Vagina (tissue), 2 donors: ENCODE data around the gene CLCA2. TPM values are rescaled to one million over a fixed set of nuclear protein-coding genes. Genes with fewer than 3 reads are reported as not detected.

Source experiments
- DNase-seq, 2 donors: peaks; one replicate each; pipeline ENCODE4 v3.0.0-alpha.2; 2017; ENCODE audit errors: extremely low spot score in 2 of 2
- H3K27ac ChIP-seq: fragments of 200-600 bp; sonication (generic); one replicate; pipeline ENCODE4 v1.5.1; 2019
- H3K27me3 ChIP-seq: fragments of 200-600 bp; sonication (generic); one replicate; pipeline ENCODE4 v1.5.1; 2019
- H3K36me3 ChIP-seq, 2 donors: fragments of 200-600 bp; sonication (generic); one replicate each; pipeline ENCODE4 v1.5.1; 2017 to 2019
- H3K4me1 ChIP-seq: fragments of 200-600 bp; sonication (generic); one replicate; pipeline ENCODE4 v1.5.1; 2019
- H3K4me3 ChIP-seq, 2 donors: fragments of 200-600 bp; sonication (generic); 1 replicate in 1 of 2; 2 replicates in 1 of 2; pipeline ENCODE4 v1.5.1; 2016 to 2019
- H3K9me3 ChIP-seq: fragments of 200-600 bp; sonication (generic); one replicate; pipeline ENCODE4 v1.5.1; 2019
- POLR2A ChIP-seq, 2 donors: fragments of 450-650 bp; IDR thresholded peaks; one replicate each; pipeline ENCODE4 v1.6.1; 2017; ENCODE audit warnings: antibody characterized with exemption in 2 of 2, mild to moderate bottlenecking in 2 of 2, moderate library complexity in 2 of 2
- POLR2AphosphoS5 ChIP-seq, 2 donors: sonication (generic); formaldehyde crosslinking; IDR thresholded peaks; one replicate each; pipeline ENCODE4 v1.9.0; 2017; ENCODE audit warnings: antibody characterized with exemption in 2 of 2, mild to moderate bottlenecking in 2 of 2, low read depth in 1 of 2; ENCODE audit not compliant: insufficient read depth in 1 of 2
- intact Hi-C: fragments of 100-400 bp; cut with DNase I; formaldehyde crosslinking; loops from one replicate; pipeline ENCODE4 v1.15.1; 2023
- total RNA-seq: library from RNA; depleted of rRNA; stranded (reverse); fragments of >200 nt; gene quantifications from one replicate; pipeline ENCODE4 v1.2.3, GENCODE V29; 2016
- TF ChIP-seq, protein P1 (sequence below), 3 experiments: fragments of 450-650 bp in 2 of 3; fragments of 200-600 bp in 1 of 3; sonication (generic) in 1 of 3; IDR thresholded peaks; one replicate each; pipeline ENCODE4 v1.5.1; 2017 to 2019; ENCODE audit warnings: antibody characterized with exemption in 3 of 3, mild to moderate bottlenecking in 2 of 3, moderate library complexity in 2 of 3

Gene CLCA2
- total RNA-seq, 1 donor from 2014 or later = 65.8 TPM

DNA sequence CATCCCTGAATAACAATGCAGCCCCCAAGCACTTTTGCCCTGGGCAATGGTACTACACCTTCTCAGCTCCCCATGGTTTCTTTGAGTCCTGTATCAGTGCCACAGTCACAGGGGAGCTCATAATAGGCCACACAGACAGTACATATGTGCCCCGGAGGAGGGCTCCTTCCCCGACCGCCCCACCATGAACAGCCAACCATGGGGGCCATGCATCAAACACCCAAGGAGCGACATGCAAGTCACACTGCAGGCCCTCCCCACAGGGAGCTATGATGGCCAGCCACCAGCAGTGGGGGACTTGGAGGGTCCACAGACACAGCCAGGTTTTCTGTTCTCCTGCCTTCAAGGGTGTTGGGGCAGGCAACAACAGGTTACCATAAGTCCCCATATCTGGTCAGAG, 13.1 kb upstream of the CLCA2 start:
- Histone ChIP-seq H3K27me3 (no peaks in the 10 kb centered on the region), H3K4me1 (no peaks in the 10 kb centered on the region), H3K4me3 (no peak overlapping the region), H3K27ac (no peak overlapping the region), H3K9me3 (no peaks in the 10 kb centered on the region), H3K36me3 (no peaks in the 10 kb centered on the region)
- no peak for DNase-seq
- intact Hi-C loops = no loop called here
- TF ChIP-seq, protein P1, sequence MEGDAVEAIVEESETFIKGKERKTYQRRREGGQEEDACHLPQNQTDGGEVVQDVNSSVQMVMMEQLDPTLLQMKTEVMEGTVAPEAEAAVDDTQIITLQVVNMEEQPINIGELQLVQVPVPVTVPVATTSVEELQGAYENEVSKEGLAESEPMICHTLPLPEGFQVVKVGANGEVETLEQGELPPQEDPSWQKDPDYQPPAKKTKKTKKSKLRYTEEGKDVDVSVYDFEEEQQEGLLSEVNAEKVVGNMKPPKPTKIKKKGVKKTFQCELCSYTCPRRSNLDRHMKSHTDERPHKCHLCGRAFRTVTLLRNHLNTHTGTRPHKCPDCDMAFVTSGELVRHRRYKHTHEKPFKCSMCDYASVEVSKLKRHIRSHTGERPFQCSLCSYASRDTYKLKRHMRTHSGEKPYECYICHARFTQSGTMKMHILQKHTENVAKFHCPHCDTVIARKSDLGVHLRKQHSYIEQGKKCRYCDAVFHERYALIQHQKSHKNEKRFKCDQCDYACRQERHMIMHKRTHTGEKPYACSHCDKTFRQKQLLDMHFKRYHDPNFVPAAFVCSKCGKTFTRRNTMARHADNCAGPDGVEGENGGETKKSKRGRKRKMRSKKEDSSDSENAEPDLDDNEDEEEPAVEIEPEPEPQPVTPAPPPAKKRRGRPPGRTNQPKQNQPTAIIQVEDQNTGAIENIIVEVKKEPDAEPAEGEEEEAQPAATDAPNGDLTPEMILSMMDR (IDR thresholded peaks at IDR 0.05) = no peak
- TF ChIP-seq POLR2A (IDR thresholded peaks at IDR 0.05) = no peak
- TF ChIP-seq POLR2AphosphoS5 (IDR thresholded peaks at IDR 0.05; ENCODE audit: insufficient read depth in 1 of 2, low read depth in 1 of 2) = no peak

DNA sequence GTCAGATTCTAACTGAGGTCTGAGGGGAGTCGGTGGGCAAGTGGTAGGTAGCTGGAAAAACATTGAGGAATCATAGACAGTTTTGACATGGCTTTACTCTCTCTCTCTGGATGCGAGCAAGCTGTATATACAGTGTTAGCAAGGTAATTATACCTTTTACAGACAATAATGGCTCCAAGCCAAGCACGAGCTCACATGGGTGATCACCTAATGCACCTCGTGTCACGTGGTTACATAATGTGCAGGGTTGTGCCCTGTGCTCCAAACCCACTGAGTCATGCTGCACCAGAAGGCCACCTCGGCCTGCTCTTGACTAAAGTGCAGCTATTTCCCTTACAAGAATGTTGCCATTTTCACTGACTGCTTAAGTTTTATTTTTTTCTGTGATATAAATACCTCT, 7.6 kb upstream of the CLCA2 start:
- Histone ChIP-seq H3K36me3 (no peaks in the 10 kb centered on the region), H3K27ac (no peak overlapping the region), H3K4me1 (peaks cover 7% of the 10 kb centered on the region), H3K27me3 (no peaks in the 10 kb centered on the region), H3K9me3 (no peaks in the 10 kb centered on the region), H3K4me3 (no peak overlapping the region)
- intact Hi-C loops = no loop called here
- DNase-seq = no peak
- peak in 1 of 2 donors; percentile 24 for TF ChIP-seq POLR2AphosphoS5 (IDR thresholded peaks at IDR 0.05; ENCODE audit: insufficient read depth in 1 of 2, low read depth in 1 of 2)
- TF ChIP-seq, protein P1 (IDR thresholded peaks at IDR 0.05) = no peak

GRCh38 chr1:86419277-86419903, 4.6 kb upstream of the CLCA2 start:
- Histone ChIP-seq H3K9me3 (no peaks in the 10 kb centered on the region), H3K27me3 (no peaks in the 10 kb centered on the region)

DNA sequence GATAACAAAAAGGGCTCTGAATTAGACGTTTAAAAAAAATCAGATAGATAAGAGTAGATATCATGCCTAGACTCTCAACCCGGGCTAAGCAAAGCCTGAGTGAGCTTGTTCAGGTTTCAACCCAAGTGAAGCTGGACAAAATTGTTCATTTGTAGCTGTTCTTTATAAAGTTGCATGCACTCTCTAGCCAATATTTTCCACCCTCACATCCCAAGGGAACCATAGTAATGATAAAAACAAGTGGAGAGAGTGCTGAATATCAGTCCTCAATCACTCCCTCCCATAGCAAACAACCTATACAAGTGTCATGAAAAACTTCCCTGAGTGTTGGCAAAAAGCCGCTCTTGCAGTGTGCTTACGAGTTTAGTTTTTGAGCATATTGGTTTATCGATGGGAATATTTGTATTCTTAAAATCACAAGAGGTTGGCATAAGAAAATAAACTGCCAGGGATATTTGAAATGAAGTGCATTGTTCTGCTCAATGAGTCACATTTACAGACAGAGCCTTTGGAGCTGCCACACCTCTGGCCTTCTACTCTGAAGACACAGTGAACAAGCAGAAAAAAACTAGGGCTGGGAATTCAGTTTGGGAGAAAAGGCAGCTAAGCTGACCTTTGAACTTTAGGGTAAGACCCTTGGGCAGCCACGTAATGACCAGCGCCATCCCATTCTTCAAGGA, 2.2 kb upstream of the CLCA2 start:
- Histone ChIP-seq H3K27ac (no peak overlapping the region), H3K36me3 (no peaks in the 10 kb centered on the region), H3K27me3 (no peaks in the 10 kb centered on the region), H3K4me3 (no peak overlapping the region), H3K4me1 (peaks cover 7% of the 10 kb centered on the region), H3K9me3 (no peaks in the 10 kb centered on the region)
- intact Hi-C loops = no loop called here
- TF ChIP-seq, protein P1 (IDR thresholded peaks at IDR 0.05) = no peak
- TF ChIP-seq POLR2AphosphoS5 (IDR thresholded peaks at IDR 0.05; ENCODE audit: insufficient read depth in 1 of 2, low read depth in 1 of 2) (no peak), POLR2A (IDR thresholded peaks at IDR 0.05) (no peak)
- no peak for DNase-seq

More at GRCh38 chr1:86419277-86419903, 4.6 kb upstream of the CLCA2 start:
- peaks cover 7% of the 10 kb centered on the region for H3K4me1 ChIP-seq
- no peaks in the 10 kb centered on the region for H3K36me3 ChIP-seq
- TF ChIP-seq POLR2A (IDR thresholded peaks at IDR 0.05) (no peak), POLR2AphosphoS5 (IDR thresholded peaks at IDR 0.05; ENCODE audit: insufficient read depth in 1 of 2, low read depth in 1 of 2) (peak in 1 of 2 donors; percentile 24)
- TF ChIP-seq, protein P1 (IDR thresholded peaks at IDR 0.05) = peak in 1 of 3 experiments; percentile 14
- intact Hi-C loops = no loop called here
- no peak for DNase-seq
- H3K27ac ChIP-seq = no peak overlapping the region
- H3K4me3 ChIP-seq = no peak overlapping the region

DNA sequence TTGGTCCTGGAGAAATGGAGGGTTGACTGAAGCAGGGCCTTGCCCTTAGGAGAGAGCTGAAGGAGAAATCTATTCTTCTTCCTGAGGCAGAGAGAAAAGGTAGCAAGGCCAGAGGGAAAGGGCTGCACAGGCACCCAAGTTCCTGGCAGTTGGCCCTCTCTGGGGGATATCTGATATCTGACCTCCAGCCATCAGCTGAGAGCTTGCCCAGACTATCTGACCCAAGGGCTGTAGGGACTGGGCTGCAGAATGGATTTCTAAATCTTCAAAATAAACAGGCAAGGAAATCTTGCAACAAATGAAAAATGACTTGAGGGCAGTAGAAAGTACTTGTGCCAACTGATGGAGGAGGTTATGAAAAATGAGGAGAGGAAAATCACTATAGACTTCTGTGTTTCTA, 498 bp upstream of the CLCA2 start:
- no peak overlapping the region for H3K27ac ChIP-seq

More for the DNA sequence above, 498 bp upstream of the CLCA2 start:
- peaks cover 7% of the 10 kb centered on the region for H3K4me1 ChIP-seq
- no peak for DNase-seq
- intact Hi-C loops = no loop called here
- H3K9me3 ChIP-seq = no peaks in the 10 kb centered on the region
- no peaks in the 10 kb centered on the region for H3K36me3 ChIP-seq
- no peaks in the 10 kb centered on the region for H3K27me3 ChIP-seq
- H3K4me3 ChIP-seq = no peak overlapping the region
- TF ChIP-seq POLR2A (IDR thresholded peaks at IDR 0.05) (no peak), POLR2AphosphoS5 (IDR thresholded peaks at IDR 0.05; ENCODE audit: insufficient read depth in 1 of 2, low read depth in 1 of 2) (no peak)
- TF ChIP-seq, protein P1 (IDR thresholded peaks at IDR 0.05) = no peak
